Uterus (tissue), 2 donors: Measurements from ENCODE around the gene C17orf107.

Experiments
- CTCF ChIP-seq, 4 experiments: fragments of 200-600 bp in 2 of 4; fragments of 450-650 bp in 2 of 4; sonication (generic) in 2 of 4; IDR thresholded peaks; one replicate each; pipeline ENCODE4 v1.5.1; 2016 to 2019; ENCODE audit warnings: antibody characterized with exemption in 4 of 4, mild to moderate bottlenecking in 2 of 4, moderate library complexity in 1 of 4
- POLR2A ChIP-seq, 2 donors: fragments of 450-650 bp; IDR thresholded peaks; one replicate each; pipeline ENCODE4 v1.6.1; 2016; ENCODE audit warnings: antibody characterized with exemption in 2 of 2, mild to moderate bottlenecking in 1 of 2, moderate library complexity in 1 of 2

- no peak for TF ChIP-seq POLR2A (IDR thresholded peaks at IDR 0.05)
- no peak for TF ChIP-seq CTCF (IDR thresholded peaks at IDR 0.05)
Measured at GRCh38 chr17:4859816-4860625, 39.3 kb upstream of the C17orf107 start.
